ENCODE results near the gene SMPD1.
"Not testable (repeated sequence)": the region's sequence is repeated elsewhere in the genome, so short reads cannot be mapped to it uniquely, and the experiment has no call there.

Gene SMPD1

DNA sequence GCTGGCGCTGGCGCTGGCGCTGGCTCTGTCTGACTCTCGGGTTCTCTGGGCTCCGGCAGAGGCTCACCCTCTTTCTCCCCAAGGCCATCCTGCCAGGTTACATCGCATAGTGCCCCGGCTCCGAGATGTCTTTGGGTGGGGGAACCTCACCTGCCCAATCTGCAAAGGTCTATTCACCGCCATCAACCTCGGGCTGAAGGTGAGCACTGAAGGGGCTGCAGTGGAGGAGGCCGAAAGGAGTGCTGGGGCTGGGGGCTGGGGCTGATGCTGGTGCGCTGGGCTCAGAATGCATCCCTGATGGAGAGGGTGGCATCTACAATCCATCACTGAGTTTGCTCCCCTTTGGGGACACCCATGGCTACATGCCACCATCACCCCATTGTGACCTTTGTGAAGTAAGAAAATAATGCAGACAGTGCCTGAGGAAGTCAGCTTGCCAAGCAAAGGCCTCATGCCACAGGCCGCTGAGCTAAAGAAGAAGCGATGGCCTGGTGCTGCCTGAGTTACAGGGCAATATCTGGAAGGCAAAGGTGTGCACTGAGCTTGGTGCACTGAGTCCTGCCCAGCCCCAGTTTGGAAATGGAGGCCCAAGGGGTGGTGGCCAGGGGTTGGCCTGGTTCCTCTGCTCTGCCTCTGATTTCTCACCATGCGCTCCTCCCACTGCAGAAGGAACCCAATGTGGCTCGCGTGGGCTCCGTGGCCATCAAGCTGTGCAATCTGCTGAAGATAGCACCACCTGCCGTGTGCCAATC is 620 bp downstream of the SMPD1 start:
- peak in 1 of 2 donors; percentile 20 for DNase-seq

DNA sequence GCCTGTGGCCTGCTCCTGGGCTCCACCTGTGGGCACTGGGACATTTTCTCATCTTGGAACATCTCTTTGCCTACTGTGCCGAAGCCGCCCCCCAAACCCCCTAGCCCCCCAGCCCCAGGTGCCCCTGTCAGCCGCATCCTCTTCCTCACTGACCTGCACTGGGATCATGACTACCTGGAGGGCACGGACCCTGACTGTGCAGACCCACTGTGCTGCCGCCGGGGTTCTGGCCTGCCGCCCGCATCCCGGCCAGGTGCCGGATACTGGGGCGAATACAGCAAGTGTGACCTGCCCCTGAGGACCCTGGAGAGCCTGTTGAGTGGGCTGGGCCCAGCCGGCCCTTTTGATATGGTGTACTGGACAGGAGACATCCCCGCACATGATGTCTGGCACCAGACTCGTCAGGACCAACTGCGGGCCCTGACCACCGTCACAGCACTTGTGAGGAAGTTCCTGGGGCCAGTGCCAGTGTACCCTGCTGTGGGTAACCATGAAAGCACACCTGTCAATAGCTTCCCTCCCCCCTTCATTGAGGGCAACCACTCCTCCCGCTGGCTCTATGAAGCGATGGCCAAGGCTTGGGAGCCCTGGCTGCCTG is 1.4 kb downstream of the SMPD1 start:
- no peak for DNase-seq

GRCh38 chr11:6392251-6392650 is 2.0 kb downstream of the SMPD1 start:
- DNase-seq, result not testable (repeated sequence)

DNA sequence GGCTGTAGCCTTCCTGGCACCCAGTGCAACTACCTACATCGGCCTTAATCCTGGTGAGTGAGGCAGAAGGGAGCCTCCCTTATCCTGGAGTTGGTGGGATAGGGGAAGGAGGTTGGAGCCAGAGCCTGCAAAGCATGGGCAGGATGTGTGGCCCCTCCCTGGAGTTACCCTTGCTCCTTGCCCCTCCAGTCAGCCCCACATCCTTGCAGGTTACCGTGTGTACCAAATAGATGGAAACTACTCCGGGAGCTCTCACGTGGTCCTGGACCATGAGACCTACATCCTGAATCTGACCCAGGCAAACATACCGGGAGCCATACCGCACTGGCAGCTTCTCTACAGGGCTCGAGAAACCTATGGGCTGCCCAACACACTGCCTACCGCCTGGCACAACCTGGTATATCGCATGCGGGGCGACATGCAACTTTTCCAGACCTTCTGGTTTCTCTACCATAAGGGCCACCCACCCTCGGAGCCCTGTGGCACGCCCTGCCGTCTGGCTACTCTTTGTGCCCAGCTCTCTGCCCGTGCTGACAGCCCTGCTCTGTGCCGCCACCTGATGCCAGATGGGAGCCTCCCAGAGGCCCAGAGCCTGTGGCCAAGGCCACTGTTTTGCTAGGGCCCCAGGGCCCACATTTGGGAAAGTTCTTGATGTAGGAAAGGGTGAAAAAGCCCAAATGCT is 3.9 kb downstream of the SMPD1 start:
- no peak for DNase-seq

DNA sequence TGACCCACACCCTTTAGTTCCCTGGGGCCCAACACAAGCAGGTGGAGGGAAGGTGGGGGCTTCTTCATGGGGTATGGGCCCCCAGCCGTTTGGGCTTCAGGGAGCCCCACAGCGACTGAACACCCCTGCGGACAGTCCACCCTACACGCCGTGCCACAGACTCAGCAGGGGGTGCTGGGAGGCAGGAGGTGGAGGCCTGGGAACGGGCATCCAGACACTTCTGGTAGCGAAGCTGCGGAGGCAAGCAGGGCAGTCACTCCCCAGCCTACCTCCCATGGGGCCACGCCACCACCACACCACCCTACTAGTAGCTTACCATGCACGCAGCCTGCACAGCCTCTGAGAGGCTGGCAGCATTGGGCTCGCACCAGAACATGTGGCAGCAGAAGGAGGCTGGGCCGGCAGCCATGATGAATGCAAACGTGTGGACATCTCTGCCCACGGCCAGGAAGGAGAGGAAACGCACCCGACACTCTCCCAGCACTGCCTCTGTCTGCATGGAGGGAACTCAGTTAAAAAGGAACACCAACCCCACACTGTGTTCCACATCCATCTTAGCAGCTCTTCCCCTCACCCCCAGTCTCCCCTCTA is 5.3 kb downstream of the SMPD1 start:
- DNase-seq, result no peak

DNA sequence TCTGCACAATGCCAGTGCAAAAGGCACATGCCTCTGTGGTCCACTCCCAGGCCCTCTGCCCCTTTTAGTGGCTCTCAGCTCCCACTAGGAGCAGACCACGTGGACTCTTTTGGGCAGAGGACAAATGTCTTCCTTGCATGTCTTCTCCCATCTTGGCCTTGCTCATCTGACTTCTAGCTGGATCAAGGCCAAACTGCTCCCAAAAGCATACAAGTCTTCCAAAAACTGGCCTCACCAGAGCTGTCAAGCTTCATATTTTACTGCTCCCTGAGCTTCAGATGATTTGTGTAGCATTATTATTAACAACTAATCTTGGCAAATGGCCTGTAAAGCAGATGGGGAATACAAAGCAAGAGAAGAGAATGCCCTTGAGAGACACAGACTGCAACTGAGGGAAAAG is 6.9 kb downstream of the SMPD1 start:
- DNase-seq, result no peak

DNA sequence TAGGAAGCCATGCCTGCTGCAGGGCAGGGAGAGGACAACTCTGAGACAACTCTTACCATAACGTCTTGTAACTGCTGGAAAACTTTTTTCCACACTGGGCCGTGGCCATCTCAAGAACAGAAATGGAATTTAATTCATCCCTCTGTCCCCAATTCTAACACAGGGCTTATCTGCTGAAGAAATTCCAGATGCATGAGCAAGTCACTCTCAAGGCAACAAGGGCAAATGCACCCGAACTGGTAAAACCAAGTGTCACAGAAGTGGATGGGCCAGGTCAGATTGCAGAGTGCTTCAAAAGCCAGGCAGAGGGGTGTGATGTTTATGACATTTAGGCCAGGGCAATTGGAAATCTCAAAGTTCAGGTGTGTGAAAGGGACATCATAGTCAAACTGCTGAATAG is 7.4 kb downstream of the SMPD1 start:
- no peak for DNase-seq

- no peak for DNase-seq
Measured at GRCh38 chr11:6400431-6401345, 10.4 kb downstream of the SMPD1 start.

- DNase-seq, result no peak
Measured at GRCh38 chr11:6401464-6401863, 11.2 kb downstream of the SMPD1 start.

DNA sequence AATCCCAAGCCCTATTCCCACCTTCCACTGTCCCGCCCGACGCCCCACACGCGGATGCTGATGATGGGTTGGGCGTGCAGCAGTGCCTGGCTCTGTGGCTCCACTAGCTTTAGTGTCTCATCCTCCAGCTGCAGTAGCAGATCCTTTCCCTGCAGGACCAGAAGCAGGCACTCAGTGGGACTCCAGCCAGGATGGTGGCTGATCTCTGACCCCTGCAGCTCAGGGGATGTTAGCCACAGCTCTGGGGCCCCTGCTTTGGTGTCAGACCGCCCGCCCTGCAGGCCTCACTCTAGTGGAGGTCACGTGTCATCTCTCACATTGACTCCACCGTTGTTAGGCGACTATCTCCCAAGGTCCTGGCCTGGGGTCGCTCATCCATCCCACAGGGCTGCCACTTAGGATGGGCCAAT is 11.8 kb downstream of the SMPD1 start:
- peak in 1 of 2 donors; percentile 30 for DNase-seq

DNA sequence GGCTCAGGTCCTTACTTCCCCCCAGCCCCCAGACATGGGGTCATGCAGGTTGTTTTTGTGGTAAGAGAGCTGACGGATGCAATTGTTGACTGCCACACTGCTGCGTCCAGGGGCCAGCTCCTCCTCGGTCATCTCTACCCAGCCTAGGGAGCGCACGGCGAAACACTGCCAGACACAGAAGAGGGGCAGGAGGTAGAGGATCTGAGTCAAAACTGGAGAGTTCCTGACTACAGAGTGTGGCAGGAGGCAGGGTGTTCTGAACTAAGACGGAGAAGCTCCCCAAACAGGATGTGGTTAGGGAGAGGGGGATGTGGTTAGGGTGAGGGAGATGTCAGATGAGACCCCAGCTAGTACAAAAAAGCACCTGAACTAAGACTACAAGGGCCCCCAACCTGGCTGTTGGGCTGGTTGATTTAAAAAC is 12.3 kb downstream of the SMPD1 start:
- peak; percentile 76 to 84 for DNase-seq

DNA sequence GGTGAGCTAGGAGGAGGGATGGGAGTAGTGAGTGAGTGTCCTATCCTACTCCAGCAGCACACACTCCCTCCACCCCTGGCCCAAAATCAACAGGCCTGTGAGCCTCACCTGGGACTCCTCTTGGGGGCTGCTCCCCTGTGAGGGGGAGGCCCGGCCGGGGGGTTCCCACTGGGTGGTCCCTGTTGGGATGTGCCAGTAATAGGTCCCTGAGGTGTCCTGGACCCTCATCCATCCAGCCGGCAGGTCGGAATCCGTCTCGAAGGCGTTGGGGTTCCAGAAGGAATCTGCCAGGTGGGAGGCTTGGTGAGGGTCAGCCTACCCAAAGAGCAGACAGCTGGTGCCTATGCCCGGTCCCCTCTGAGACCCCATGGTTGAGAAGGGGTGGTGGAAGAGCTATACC is 13.3 kb downstream of the SMPD1 start:
- no peak for DNase-seq

DNA sequence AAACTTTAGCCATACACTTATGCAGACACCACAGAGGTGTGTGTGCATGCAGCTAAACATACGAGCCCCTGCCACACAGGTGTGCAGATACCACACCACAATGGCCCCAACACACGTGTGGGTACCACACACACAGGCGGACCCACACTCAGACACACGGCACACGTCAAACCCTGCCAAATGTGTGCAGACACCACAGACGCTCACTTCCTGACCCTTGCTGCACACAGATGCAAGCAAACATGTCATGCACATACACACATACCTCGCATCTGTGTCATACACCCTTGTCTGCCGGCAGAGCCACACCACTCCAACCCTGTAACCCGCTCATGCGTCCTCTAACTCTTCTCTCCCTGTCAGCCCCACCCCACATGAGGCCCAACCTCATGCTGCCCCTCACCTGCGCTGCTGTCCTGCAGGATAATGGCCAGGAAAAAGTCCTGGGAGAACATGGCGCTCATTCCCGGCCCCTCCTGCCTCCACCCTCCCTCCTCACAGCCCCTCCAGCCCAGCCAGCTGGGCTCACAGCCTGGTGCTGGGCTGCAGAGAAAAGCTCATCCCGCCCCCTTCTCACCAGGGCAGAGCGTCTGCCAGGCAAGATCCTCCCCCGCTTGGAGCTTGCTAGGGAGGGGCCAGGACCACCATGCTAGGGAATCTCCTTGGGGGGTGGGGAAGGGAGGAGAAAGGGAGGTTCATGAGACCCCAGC is 14.2 kb downstream of the SMPD1 start:
- no peak for DNase-seq

DNA sequence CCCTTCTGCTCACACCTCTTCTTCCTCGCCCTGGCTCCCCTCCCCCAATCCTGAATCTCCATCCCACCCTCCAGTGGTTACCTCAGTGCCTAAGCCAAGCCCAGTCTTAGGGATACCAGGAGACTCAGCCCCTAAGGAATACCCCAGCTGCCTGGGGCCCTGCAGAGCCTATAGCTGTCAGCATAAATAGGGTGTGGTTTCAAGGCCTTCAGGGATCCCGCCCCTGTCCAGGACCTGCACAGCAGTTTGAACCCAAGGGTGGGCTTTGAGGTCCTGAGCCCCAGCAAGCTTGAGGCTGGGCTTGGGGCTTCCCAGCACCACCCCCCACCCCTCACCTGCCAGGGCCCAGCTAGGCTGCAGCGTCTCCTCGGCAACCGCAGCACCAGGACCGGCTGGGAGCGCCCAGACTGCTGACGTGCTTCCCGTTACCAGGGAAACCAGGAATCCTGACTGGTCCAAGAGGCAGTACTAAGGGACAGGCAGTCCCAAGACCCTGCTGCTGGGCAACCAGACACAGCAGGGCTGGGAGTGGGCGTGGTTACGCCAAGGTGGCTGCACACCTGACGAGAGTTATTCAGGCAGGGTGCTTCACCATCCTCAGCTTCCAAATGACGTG is 14.9 kb downstream of the SMPD1 start:
- no peak for DNase-seq

DNA sequence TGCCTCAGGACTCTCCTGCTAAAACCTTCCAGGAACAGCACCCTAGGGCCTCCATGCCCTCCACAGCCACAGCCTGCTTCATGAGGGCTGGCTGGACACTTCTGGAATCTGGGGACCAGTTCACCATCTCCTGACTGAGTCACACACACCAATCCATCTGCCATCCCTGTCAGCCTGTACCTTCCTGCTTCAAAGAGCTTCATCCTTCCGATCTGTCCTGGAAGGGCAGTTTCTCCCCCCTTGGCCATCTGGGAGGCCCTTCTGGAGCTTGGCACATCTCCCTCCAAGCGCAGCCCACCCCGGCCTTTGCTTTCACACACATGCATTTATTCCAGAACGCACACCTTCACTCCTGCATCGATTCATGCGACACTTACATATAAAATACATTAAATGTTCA is 15.6 kb downstream of the SMPD1 start:
- no peak for DNase-seq

GRCh38 chr11:6406370-6406769 is 16.1 kb downstream of the SMPD1 start:
- no peak for DNase-seq

DNA sequence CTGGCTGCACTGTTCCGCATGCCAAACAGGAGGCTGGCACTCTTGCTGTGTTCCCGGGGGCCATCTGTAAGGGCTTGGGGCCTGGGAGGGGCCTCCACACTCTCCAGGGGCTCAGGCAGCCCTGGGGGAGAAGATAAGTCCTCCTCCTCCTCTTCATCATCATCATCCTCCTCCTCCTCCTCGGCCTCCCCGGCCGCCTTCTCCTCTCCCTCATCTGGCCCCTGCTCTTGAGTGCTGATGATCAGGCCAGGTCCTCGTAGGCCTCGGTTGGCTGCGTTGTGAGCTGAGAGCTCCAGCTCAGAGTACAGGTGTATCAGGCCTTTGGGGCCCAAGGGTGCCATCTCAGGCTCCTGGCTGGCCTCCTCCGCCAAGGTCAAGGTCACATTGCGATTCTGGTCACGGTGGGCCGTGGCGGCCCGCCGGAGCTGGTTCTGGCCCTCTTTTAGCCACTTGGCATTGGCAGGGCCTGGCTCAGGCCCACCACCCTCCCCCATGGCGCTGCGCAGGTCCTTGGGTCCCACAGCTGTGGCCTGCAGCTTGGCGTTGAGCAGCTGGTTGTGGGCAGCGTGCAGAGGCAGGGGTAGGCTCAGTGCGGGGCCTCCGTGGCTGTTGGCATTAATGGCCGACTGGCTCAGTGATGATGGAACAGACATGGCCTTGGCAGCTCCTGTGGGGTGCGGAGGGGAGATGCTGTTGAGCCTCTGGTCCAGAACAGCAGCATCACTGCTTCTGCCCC is 20.6 kb downstream of the SMPD1 start:
- no peak for DNase-seq

DNA sequence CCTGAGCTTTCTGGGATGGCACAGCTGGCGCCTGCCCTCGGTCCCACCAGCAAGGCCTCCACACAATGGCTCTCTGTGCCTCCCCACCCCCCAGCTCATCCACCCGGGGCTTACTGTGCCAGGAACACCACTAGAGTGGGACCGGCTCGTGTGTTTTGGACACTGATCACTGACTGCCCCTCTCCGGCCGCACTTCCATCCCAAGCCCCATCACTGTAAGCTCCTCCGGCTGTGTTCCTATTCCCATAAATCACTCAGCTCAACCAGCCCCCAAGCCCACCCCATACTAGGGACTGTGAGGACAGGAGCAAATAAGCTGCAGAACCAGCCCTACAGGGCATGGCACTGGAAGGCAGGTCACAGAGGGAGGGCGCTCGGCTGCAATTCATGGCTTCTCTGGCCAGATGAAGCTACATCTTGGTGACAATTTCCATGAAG is 21.3 kb downstream of the SMPD1 start:
- no peak for DNase-seq

DNA sequence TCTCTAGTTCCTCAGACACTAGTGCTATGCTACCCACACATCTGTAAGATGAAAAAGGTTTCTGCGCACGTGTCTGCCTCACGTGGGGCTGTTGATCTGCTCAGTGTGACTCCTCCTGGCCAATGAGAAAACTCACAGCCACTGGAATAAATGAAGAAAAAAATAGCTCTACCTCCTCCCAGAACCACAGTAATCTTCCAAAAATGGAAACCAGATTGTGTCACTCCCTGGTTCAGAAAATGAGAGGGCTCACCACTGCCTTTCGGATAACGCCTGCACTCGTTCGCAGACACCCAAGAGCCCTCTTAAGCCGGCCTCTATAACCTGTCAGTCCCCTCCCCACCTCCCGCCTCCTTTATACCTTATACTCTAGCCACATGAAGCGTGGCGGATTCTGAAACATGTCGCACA is 23.5 kb downstream of the SMPD1 start:
- peak; percentile 67 to 71 for DNase-seq

DNA sequence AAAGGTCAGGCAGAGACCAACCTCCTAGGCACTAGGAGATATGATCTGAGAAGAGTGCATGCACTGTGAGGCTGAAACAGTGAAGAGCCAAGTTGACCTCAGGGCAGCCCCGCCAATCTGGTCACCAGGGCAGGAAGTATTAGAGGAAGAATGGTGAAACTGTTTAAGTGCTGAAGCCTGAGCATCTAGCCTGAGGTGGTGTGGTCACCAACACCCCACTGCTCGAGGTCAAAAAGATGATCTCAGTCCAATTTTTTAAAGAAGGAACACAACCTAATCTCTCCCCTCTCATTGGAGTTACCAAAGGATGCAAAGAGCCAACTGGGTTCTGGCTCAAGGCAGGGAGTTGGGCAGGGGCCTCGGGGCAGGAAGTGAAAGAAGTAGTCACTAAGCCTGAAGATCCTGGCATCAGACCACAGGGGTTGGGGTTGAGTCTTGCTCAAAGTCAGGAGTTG is 24.6 kb downstream of the SMPD1 start:
- peak in 1 of 2 donors; percentile 17 for DNase-seq

GRCh38 chr11:6415797-6416196 is 25.5 kb downstream of the SMPD1 start:
- DNase-seq, result no peak
